ENCODE data around the gene YRDC.
"Not testable (repeated sequence)": the region's sequence is repeated elsewhere in the genome, so short reads cannot be mapped to it uniquely, and the experiment has no call there.

Gene YRDC

GRCh38 chr1:37782491-37782890 is 25.5 kb downstream of the YRDC start:
- TF ChIP-seq CTCF (IDR thresholded peaks at IDR 0.05; ENCODE audit: borderline replicate concordance, control extremely low read depth, extremely low read depth, insufficient read depth, missing control alignments), result no peak
- in situ Hi-C loops (cut with MboI; ENCODE audit: low sequenced_read_pairs, unreplicated experiment), result no loop called here
- no peak for DNase-seq (ENCODE audit: low spot score)

GRCh38 chr1:37778654-37779053 is 29.4 kb downstream of the YRDC start:
- in situ Hi-C loops (cut with MboI; ENCODE audit: low sequenced_read_pairs, unreplicated experiment), result no loop called here
- DNase-seq (ENCODE audit: low spot score), result no peak
- no peak for TF ChIP-seq CTCF (IDR thresholded peaks at IDR 0.05; ENCODE audit: borderline replicate concordance, control extremely low read depth, extremely low read depth, insufficient read depth, missing control alignments)

DNA sequence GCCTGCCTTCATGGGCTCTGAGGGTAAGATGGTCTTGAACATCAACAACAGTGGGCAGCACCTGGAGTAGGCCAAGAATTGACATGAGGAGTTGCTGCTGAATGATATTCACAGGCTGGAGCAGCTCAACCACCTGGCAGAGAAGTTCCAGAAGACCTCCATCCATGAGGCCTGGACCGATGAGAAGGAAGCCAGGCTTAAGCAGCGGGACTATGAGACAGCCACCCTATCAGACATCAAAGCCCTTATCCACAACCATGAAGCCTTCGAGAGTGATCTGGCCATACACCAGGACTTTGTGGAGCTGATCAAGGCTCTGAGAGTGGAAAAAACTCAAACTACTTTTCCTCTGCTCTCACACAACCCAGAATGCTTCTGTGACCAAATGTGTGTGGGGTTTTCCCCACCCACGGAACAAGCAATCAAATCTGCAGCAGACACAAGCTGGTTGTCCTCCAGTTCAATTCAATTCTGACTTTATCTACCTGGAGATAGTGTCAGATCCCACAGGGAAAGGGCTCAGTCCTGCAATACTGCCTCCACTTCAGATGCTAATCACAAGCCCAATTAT is 31.0 kb downstream of the YRDC start:
- TF ChIP-seq CTCF (IDR thresholded peaks at IDR 0.05; ENCODE audit: borderline replicate concordance, control extremely low read depth, extremely low read depth, insufficient read depth, missing control alignments), result no peak
- in situ Hi-C loops (cut with MboI; ENCODE audit: low sequenced_read_pairs, unreplicated experiment), result no loop called here
- peak; percentile 47 for DNase-seq (ENCODE audit: low spot score)

DNA sequence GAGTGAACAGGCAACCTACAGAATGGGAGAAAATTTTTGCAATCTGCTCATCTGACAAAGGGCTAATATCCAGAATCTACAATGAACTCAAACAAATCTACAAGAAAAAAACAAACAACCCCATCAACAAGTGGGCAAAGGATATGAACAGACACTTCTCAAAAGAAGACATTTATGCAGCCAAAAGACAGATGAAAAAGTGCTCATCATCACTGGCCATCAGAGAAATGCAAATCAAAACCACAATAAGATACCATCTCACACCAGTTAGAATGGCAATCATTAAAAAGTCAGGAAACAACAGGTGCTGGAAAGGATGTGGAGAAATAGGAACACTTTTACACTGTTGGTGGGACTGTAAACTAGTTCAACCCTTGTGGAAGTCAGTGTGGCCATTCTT is 36.6 kb downstream of the YRDC start:
- in situ Hi-C loops (cut with MboI; ENCODE audit: low sequenced_read_pairs, unreplicated experiment); DNase-seq (ENCODE audit: low spot score): not testable (repeated sequence)

DNA sequence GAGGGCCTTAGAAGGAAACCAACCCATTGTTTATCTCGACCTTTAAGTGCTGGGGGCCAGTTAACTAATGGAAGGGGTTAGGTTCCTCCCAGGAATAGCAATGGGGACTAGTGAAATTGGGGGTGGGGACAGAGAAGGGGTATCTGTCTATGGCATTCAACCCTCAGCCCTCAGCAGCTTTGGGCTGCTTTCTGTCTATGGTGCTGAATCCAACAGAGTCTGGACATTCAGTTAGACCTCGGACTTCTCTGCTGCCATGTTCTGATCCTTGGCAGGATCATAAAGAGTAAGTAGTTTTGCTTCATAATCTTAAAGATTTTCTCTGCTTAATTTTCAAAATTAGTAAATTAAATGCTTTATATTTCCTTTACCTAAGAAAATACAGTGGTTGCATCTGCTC is 40.5 kb downstream of the YRDC start:
- TF ChIP-seq CTCF (IDR thresholded peaks at IDR 0.05; ENCODE audit: borderline replicate concordance, control extremely low read depth, extremely low read depth, insufficient read depth, missing control alignments), result no peak
- no peak for DNase-seq (ENCODE audit: low spot score)
- in situ Hi-C loops (cut with MboI; ENCODE audit: low sequenced_read_pairs, unreplicated experiment), result no loop called here

- TF ChIP-seq CTCF (IDR thresholded peaks at IDR 0.05; ENCODE audit: borderline replicate concordance, control extremely low read depth, extremely low read depth, insufficient read depth, missing control alignments), result peak; percentile 7
- in situ Hi-C loops (cut with MboI; ENCODE audit: low sequenced_read_pairs, unreplicated experiment), result no loop called here
- peak; percentile 52 for DNase-seq (ENCODE audit: low spot score)
Measured at GRCh38 chr1:37765916-37766664, 41.9 kb downstream of the YRDC start.

GRCh38 chr1:37764888-37765441 is 43.0 kb downstream of the YRDC start, which contains the start of gene EPHA10:
TSS of gene EPHA10 (minus strand) at chr1:37765120. CDS start at chr1:37765066, 54 bp downstream.
- DNase-seq (ENCODE audit: low spot score), result no peak
- TF ChIP-seq CTCF (IDR thresholded peaks at IDR 0.05; ENCODE audit: borderline replicate concordance, control extremely low read depth, extremely low read depth, insufficient read depth, missing control alignments), result no peak
- in situ Hi-C loops (cut with MboI; ENCODE audit: low sequenced_read_pairs, unreplicated experiment), result no loop called here

Data from GM13976 (cell line).